ENCODE data around the gene MARK4.

GRCh38 chr19:45279587-45280192 lies 28.6 kb downstream of the MARK4 start:
- no peak for TF ChIP-seq CTCF (IDR thresholded peaks at IDR 0.05)
- no peak for TF ChIP-seq POLR2A (IDR thresholded peaks at IDR 0.05)

Data from lower leg skin (tissue), 3 donors.